ENCODE measurements around the gene ARHGEF3.
A peak's percentile ranks its signal among the peaks of the same experiment; 100 is the strongest.

Gene ARHGEF3

GRCh38 chr3:56691165-56692000, 110.4 kb downstream of the ARHGEF3 start:
- no peak for DNase-seq (ENCODE audit: low read depth in 2 of 3, low spot score in 2 of 3)

- DNase-seq (ENCODE audit: low read depth in 2 of 3, low spot score in 2 of 3), result no peak
Observed at GRCh38 chr3:56689303-56689702, 112.4 kb downstream of the ARHGEF3 start.

- no peak for DNase-seq (ENCODE audit: low read depth in 2 of 3, low spot score in 2 of 3)
Observed at GRCh38 chr3:56688191-56688590, 113.6 kb downstream of the ARHGEF3 start.

GRCh38 chr3:56684029-56684428, 117.7 kb downstream of the ARHGEF3 start:
- no peak for DNase-seq (ENCODE audit: low read depth in 2 of 3, low spot score in 2 of 3)

- DNase-seq (ENCODE audit: low read depth in 2 of 3, low spot score in 2 of 3), result peak; percentile 60 to 74 (median 66)
Observed at GRCh38 chr3:56683122-56683817, 118.5 kb downstream of the ARHGEF3 start, which contains the start of gene TASOR. Gene TASOR (minus strand): TSS chr3:56683265. CDS start chr3:56683006, 259 bp downstream.

- DNase-seq (ENCODE audit: low read depth in 2 of 3, low spot score in 2 of 3), result peak; percentile 55 to 58 (median 56)
Observed at GRCh38 chr3:56682462-56683121, 119.2 kb downstream of the ARHGEF3 start.

- no peak for DNase-seq (ENCODE audit: low read depth in 2 of 3, low spot score in 2 of 3)
Observed at GRCh38 chr3:56681984-56682461, 119.7 kb downstream of the ARHGEF3 start.

GRCh38 chr3:56680054-56680580, 121.6 kb downstream of the ARHGEF3 start:
- no peak for DNase-seq (ENCODE audit: low read depth in 2 of 3, low spot score in 2 of 3)
